NCI-H345 (cell line): ENCODE results near the gene PLXNB2.
"Not testable (repeated sequence)": the region's sequence is repeated elsewhere in the genome, so short reads cannot be mapped to it uniquely, and the experiment has no call there.

Source experiments
- DNase-seq: peaks from one replicate; lab custom pipeline; 2025; lab: John Stamatoyannopoulos, UW

Gene PLXNB2

GRCh38 chr22:50306753-50307749 lies at the start of gene PLXNB2:
Gene PLXNB2, minus strand, starts transcription at chr22:50307646. Its CDS starts 17,062 bp downstream, at chr22:50290584.
- DNase-seq = peak; percentile 78

- DNase-seq = no peak
Measured at GRCh38 chr22:50357222-50357621, 49.8 kb upstream of the PLXNB2 start.

- no peak for DNase-seq
Measured at GRCh38 chr22:50356186-50356585, 48.7 kb upstream of the PLXNB2 start.

GRCh38 chr22:50348058-50348457 lies 40.6 kb upstream of the PLXNB2 start:
- DNase-seq = no peak

GRCh38 chr22:50347157-50347556 lies 39.7 kb upstream of the PLXNB2 start:
- no peak for DNase-seq

- DNase-seq = no peak
Measured at GRCh38 chr22:50346470-50346869, 39.0 kb upstream of the PLXNB2 start.

GRCh38 chr22:50343541-50343935 lies 36.1 kb upstream of the PLXNB2 start:
- no peak for DNase-seq

GRCh38 chr22:50342651-50343540 lies 35.5 kb upstream of the PLXNB2 start, which contains the start of gene PPP6R2:
Gene PPP6R2, plus strand, starts transcription at chr22:50343327. Its CDS starts 50,582 bp downstream, at chr22:50393909.
- DNase-seq = peak; percentile 72

GRCh38 chr22:50341977-50342650 lies 34.7 kb upstream of the PLXNB2 start:
- DNase-seq = peak; percentile 88

- no peak for DNase-seq
Measured at GRCh38 chr22:50339945-50340879, 32.8 kb upstream of the PLXNB2 start.

GRCh38 chr22:50338860-50339462 lies 31.5 kb upstream of the PLXNB2 start:
- no peak for DNase-seq

- DNase-seq = no peak
Measured at GRCh38 chr22:50338042-50338573, 30.7 kb upstream of the PLXNB2 start.

GRCh38 chr22:50337262-50338041 lies 30.0 kb upstream of the PLXNB2 start:
- no peak for DNase-seq

GRCh38 chr22:50334433-50334832 lies 27.0 kb upstream of the PLXNB2 start:
- DNase-seq = not testable (repeated sequence)

GRCh38 chr22:50329236-50329635 lies 21.8 kb upstream of the PLXNB2 start:
- DNase-seq = no peak

GRCh38 chr22:50327711-50328019 lies 20.2 kb upstream of the PLXNB2 start:
- DNase-seq = no peak

GRCh38 chr22:50326956-50327710 lies 19.7 kb upstream of the PLXNB2 start, which contains the start of gene DENND6B:
Gene DENND6B, minus strand, starts transcription at chr22:50327012. Its CDS starts 24 bp downstream, at chr22:50326988.
- DNase-seq = peak; percentile 75

GRCh38 chr22:50326225-50326955 lies 18.9 kb upstream of the PLXNB2 start:
- no peak for DNase-seq
